Glutamatergic neuron (in vitro differentiated cells): Measurements from ENCODE around the gene TMEM100. TPM values are rescaled to one million over a fixed set of nuclear protein-coding genes. Genes with fewer than 3 reads are reported as not detected.

Source experiments
- DNase-seq: peaks from one replicate; pipeline ENCODE4 v3.0.0; 2022
- H3K27ac Mint-ChIP-seq: one replicate; pipeline ENCODE4 v1.8.0; 2020; ENCODE audit warnings: mild to moderate bottlenecking, mixed read lengths, inconsistent platforms; ENCODE audit not compliant: unreplicated experiment
- H3K27me3 Mint-ChIP-seq: one replicate; pipeline ENCODE4 v1.8.0; 2020; ENCODE audit warnings: mild to moderate bottlenecking, moderate library complexity, mixed read lengths, inconsistent platforms; ENCODE audit not compliant: unreplicated experiment
- H3K36me3 Mint-ChIP-seq: one replicate; pipeline ENCODE4 v1.8.0; 2020; ENCODE audit warnings: mild to moderate bottlenecking, mixed read lengths, inconsistent platforms; ENCODE audit not compliant: unreplicated experiment
- H3K4me1 Mint-ChIP-seq: one replicate; pipeline ENCODE4 v1.8.0; 2020; ENCODE audit warnings: mild to moderate bottlenecking, low read depth, mixed read lengths, inconsistent platforms; ENCODE audit not compliant: unreplicated experiment
- H3K4me3 Mint-ChIP-seq: one replicate; pipeline ENCODE4 v1.8.0; 2020; ENCODE audit warnings: mild to moderate bottlenecking, mixed read lengths, inconsistent platforms; ENCODE audit not compliant: unreplicated experiment
- H3K9me3 Mint-ChIP-seq: one replicate; pipeline ENCODE4 v1.8.0; 2020; ENCODE audit warnings: mild to moderate bottlenecking, moderate library complexity, mixed read lengths, inconsistent platforms; ENCODE audit not compliant: unreplicated experiment
- CTCF ChIP-seq: fragments of 200-600 bp; sonication (generic); IDR thresholded peaks from one replicate; pipeline ENCODE4 v1.5.0; 2021; ENCODE audit not compliant: partially characterized antibody, unreplicated experiment
- total RNA-seq: library from RNA; stranded (reverse); fragmentation: NEBNext Ultra II Directional; extraction: Animal tissue kit (Norgen Biotek cat#: 25700); gene quantifications from one replicate; pipeline ENCODE4 v1.2.1, GENCODE V29; 2021; ENCODE audit not compliant: unreplicated experiment

TMEM100 gene
- total RNA-seq, 1 donor from 2014 or later: 1.4 TPM

- H3K9me3 Mint-ChIP-seq: no peaks in the 10 kb centered on the region
- no peaks in the 10 kb centered on the region for H3K36me3 Mint-ChIP-seq
- no peaks in the 10 kb centered on the region for H3K27me3 Mint-ChIP-seq
- no peak overlapping the region for H3K27ac Mint-ChIP-seq
- no peak for DNase-seq
- TF ChIP-seq CTCF: no peak
- peaks cover 5% of the 10 kb centered on the region for H3K4me1 Mint-ChIP-seq
- H3K4me3 Mint-ChIP-seq: no peak overlapping the region
Measured at GRCh38 chr17:55710829-55711496, 11.7 kb downstream of the TMEM100 start.

- H3K4me1 Mint-ChIP-seq: peaks cover 5% of the 10 kb centered on the region
- TF ChIP-seq CTCF: no peak
- H3K4me3 Mint-ChIP-seq: no peak overlapping the region
- H3K36me3 Mint-ChIP-seq: no peaks in the 10 kb centered on the region
- H3K27me3 Mint-ChIP-seq: no peaks in the 10 kb centered on the region
- H3K9me3 Mint-ChIP-seq: no peaks in the 10 kb centered on the region
- no peak for DNase-seq
- no peak overlapping the region for H3K27ac Mint-ChIP-seq
Measured at GRCh38 chr17:55710410-55710809, 12.3 kb downstream of the TMEM100 start.

- Mint-ChIP-seq H3K9me3 (no peaks in the 10 kb centered on the region), H3K36me3 (no peaks in the 10 kb centered on the region)
Measured at GRCh38 chr17:55709984-55710383, 12.7 kb downstream of the TMEM100 start.

GRCh38 chr17:55709440-55709839 lies 13.2 kb downstream of the TMEM100 start:
- DNase-seq: no peak
- Mint-ChIP-seq H3K27me3 (no peaks in the 10 kb centered on the region), H3K9me3 (no peaks in the 10 kb centered on the region), H3K4me1 (peaks cover 6% of the 10 kb centered on the region), H3K27ac (no peak overlapping the region), H3K36me3 (no peaks in the 10 kb centered on the region), H3K4me3 (no peak overlapping the region)
- no peak for TF ChIP-seq CTCF

More at GRCh38 chr17:55709984-55710383, 12.7 kb downstream of the TMEM100 start:
- DNase-seq: no peak
- no peak overlapping the region for H3K27ac Mint-ChIP-seq
- no peak for TF ChIP-seq CTCF
- H3K4me1 Mint-ChIP-seq: peaks cover 6% of the 10 kb centered on the region
- H3K27me3 Mint-ChIP-seq: no peaks in the 10 kb centered on the region
- H3K4me3 Mint-ChIP-seq: no peak overlapping the region

GRCh38 chr17:55708175-55708974 lies 14.3 kb downstream of the TMEM100 start:
- H3K4me3 Mint-ChIP-seq: no peak overlapping the region
- DNase-seq: no peak
- H3K4me1 Mint-ChIP-seq: peaks cover 6% of the 10 kb centered on the region
- H3K27ac Mint-ChIP-seq: no peak overlapping the region
- H3K27me3 Mint-ChIP-seq: no peaks in the 10 kb centered on the region
- H3K36me3 Mint-ChIP-seq: peaks cover 5% of the 10 kb centered on the region
- H3K9me3 Mint-ChIP-seq: no peaks in the 10 kb centered on the region
- no peak for TF ChIP-seq CTCF
